HG03565 (cell line): Measurements from ENCODE around the gene APC.
"Not testable (repeated sequence)": the region's sequence is repeated elsewhere in the genome, so short reads cannot be mapped to it uniquely, and the experiment has no call there.

Experiments used
- ATAC-seq: cut with Tn5 transposase; IDR thresholded peaks from one replicate; pipeline ENCODE4 v1.9.1; 2021; ENCODE audit warnings: mild to moderate bottlenecking, moderate library complexity; ENCODE audit not compliant: unreplicated experiment

The APC gene

DNA sequence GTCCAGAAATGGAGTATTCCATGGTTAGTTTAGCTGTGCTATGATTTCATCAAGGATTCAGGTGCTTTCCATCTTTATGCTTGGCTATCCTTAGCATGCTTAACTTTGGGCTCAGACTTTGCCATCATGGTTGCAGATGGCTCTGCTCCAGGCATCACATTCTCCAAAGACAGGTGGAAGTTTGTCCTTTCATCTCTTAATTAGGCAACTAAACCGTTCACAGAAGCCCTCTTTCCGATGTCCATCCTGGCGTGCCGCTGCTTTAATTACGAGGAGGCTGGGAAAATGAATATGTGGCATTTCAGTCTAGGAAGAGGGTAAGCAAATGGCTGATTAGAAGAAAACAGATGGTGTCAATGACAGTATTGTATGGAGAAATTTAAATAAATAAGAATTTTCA is 24.5 kb upstream of the APC start:
- no peak for ATAC-seq

GRCh38 chr5:112716895-112717294 is 20.8 kb upstream of the APC start:
- not testable (repeated sequence) for ATAC-seq

GRCh38 chr5:112717506-112718082 is 20.1 kb upstream of the APC start:
- ATAC-seq: no peak

DNA sequence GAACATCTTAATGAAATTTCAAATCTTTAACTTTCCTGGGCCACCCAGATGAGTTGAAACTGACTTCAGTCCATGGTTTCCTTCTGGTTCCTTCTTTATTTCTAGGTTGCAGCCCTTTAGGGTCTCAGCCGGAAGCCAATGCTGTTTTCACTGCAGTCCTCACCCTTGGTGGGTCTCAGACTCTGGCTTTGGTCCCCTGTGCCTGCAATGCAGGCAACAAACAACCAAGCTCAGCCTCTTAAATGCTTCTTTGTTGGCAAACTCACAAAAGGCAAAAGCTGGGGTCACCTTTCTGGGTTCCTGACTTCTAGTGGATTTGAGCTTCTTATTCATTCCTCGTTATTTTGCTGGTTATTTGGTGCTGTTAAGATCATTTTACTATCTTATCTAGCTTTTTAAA is 19.3 kb upstream of the APC start:
- no peak for ATAC-seq

DNA sequence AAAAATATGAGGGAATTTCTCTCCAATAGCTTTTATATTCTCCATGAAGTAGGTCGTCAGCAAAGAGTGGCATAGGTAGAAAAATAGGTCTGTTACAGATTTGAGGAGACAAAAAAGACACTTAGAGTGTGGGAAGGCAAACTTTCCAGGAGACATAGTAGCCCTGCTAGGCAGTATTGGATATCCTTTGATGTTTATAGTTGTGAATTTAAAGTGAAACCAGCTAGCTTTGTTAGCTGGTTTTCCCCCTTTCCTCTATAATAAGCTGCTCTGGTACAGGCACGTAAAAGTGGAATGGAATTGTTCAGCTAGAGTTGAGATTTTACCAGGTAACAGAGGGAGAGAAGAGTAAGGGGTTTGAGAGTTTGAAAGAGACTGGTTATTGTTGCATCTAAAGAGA is 17.1 kb upstream of the APC start:
- ATAC-seq: no peak

- no peak for ATAC-seq
Measured at GRCh38 chr5:112724901-112725300, 12.8 kb upstream of the APC start.

GRCh38 chr5:112729630-112730029 is 8.1 kb upstream of the APC start:
- ATAC-seq: no peak

- no peak for ATAC-seq
Measured at GRCh38 chr5:112732131-112732530, 5.6 kb upstream of the APC start.

DNA sequence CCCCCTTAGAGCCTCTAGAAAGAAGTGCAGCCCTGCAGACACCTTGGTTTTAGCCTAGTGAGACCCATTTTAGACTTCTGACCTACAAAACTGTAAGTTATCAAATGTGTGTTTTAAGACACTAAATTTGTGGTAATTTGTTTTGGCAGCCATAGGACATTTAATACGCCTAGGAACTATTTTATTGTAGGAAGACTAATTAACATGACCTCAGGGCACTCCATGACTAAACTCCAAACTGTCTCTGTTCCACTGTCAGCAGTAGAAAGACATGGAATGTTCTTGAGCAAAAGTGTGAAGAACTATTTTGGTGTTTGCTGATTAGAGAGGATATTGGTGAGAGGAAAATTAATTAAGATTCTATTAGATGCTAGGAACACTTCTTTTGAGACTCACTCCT is 4.1 kb upstream of the APC start:
- no peak for ATAC-seq

DNA sequence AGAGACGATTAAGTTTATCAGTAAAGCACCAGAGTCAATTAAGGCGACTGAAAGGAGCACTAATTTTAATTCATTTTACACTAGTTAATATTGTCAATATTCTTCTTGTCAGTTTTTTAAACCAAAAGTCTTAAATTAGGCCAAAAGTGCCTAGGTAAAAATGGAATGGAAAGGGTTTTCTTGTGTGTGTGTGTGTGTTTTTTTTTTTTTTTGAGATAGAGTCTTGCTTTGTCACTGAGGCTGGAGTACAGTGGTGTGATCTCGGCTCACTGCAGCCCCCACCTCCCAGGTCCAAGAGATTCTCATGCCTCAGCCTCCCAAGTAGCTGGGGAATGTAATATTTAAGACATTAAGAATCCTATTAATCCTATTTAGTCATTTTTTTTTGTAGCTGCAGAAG is 3.1 kb upstream of the APC start:
- ATAC-seq: no peak

DNA sequence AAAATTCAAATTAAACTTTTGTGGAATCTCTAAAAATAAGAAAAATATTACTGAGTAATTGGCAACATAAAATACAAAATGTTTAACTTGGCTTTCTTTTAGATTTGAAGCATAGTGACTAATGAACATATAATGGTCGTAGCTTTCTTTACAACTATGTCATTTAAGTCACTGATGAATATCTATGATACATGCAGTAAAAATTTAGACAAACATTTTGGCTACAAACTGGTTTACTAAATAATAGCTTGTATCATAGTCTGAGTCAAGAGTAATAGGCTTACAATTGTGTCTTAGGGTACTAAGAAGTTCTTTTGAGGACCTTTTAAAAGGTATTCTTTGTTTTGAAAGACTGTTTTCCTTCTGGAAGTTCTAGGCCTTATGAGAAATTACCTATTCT is 2.0 kb upstream of the APC start:
- ATAC-seq: no peak

DNA sequence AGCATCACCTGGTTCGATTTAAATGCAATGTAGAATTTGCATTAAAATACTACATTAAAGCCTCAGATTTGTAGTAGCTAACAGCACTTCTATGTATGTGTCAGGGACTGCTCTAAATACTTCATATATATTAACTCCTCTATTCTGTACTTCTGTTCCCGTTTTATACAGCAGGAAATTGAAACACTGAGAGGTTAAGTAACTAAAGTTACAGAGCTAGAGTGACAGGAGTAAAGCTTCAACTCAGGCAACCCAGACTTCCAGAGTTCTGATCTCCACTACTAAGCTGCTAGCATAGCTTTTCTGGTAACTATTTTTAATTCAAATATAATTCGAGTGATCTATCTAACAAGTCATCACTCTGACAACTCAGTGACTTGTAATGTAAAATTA is 619 bp upstream of the APC start:
- ATAC-seq: peak; percentile 3

DNA sequence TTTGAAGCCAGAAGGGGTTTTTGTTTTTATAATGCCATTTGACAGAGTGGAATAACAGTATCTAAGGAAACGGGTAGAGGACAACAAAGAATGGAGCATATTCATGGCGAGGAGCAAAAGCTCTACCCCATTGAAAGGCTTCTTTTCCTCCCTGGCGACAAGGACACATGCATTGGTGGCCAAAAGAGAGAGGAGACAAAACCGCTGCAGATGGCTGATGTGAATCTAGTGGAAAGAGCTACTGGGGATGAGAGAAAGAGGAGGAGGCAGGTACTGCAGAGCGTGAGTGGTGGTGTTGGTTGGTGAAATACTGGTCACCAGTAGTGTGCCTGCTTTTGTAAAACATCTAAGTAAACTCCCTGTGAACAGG is 491 bp downstream of the APC start:
- no peak for ATAC-seq

- ATAC-seq: no peak
Measured at GRCh38 chr5:112742424-112742823, 4.7 kb downstream of the APC start.

GRCh38 chr5:112743631-112744030 is 5.9 kb downstream of the APC start:
- ATAC-seq: no peak

DNA sequence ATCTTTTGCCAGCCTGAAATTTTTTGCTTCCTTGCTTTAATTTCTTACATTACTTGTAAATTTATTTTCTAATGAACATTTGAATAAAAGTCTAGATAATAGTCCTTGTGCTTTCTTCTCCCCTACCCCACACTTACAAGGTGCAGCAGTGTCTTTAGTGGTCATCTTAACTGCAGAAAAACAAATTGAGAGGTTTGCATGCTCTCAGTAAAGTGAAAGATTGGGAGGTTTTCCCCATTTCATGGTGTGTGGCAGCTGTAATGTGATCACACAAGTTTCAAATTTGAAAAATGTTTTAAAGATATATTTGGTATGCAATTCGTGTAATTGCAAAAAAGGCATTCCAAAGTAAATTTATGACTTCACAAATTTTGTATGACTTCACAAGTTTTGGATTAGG is 14.7 kb downstream of the APC start:
- ATAC-seq: no peak

- ATAC-seq: no peak
Measured at GRCh38 chr5:112755703-112756102, 18.0 kb downstream of the APC start.

DNA sequence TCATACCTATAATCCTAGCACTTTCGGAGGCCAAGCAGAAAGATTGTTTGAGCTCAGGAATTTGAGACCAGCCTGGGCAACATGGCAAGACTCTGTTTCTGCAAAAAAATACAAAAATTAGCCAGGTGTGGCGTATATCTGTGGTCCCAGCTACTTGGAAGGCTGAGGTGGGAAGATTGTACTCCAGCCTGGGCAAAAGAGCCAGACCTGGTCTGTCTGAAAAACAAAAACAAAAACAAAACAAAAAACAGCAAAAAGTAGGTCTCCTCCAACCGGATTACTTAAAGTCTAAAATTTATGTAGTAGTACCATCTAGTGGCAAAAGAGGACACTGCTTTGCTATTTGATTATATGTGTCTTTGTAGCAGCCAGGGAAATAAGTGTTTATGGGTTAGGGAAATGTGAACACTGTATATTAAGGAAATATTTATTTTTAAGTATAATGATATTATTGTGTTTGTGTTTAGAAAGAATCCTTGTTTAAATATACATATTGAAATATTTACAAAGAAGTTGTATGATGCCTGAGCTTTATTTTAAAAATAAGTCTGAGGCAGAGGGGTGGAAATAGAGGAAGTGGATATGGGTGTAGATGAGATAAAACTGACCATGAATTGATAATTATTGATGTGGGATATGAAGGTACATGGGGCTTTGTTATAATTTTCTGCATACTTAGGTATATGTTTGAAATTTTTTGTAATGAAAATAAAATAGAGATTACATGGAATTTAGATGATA is 20.0 kb downstream of the APC start:
- peak; percentile 81 for ATAC-seq

DNA sequence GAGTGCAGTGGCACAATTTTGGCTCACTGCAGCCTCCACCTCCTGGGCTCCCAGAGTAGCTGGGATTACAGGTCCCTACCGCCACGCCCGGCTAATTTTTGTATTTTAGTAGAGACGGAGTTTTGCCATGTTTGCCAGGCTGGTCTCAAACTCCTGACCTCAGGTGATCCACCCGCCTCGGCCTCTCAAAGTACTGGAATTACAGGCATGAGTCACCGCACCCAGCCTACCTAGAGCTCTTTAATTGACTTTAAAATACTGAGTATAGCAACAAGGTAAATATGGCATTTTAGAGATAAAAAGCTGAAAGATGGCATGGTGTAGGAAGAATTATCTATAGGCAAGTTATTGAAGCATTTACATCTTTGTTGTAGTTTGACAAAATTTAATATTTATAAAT is 21.0 kb downstream of the APC start:
- no peak for ATAC-seq

DNA sequence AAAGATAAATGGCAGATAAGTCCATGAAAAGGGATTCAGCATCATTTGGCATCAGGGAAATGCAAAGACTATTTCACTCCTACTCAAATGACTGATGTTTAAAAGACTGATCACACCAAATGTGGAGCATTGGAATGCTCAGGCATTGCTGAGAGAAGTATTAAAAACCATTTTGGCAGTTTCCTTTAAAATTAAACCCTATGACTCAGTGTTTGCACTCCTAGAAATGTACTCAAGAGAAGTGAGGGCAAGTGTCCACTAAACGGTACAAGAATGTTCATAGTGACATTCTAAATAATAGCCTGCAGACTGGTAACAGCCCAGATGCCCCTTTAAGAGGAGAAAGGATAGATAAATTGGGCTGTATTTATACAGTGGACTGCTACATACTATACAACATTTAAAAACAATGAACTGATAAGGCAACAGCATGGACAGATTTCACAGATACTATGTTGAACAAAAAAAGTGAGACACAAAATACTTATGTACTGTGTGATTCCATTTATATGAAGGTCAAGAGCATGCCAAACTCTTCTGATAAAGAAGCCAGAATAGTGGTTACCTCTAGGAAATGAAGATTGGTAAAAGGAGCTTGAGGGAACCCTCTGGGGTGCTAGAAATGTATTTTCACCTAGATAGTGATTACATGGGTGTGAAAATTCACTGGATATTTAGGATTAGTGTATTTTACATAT is 24.6 kb downstream of the APC start:
- no peak for ATAC-seq

GRCh38 chr5:112763165-112763564 is 25.5 kb downstream of the APC start:
- no peak for ATAC-seq

- ATAC-seq: no peak
Measured at GRCh38 chr5:112772124-112772523, 34.4 kb downstream of the APC start.
